ENCODE results near the gene NRP2. TPM values are rescaled to one million over a fixed set of nuclear protein-coding genes. Genes with fewer than 3 reads are reported as not detected.
A peak's percentile ranks its signal among the peaks of the same experiment; 100 is the strongest.

The NRP2 gene
- total and polyA plus RNA-seq, 5 experiments from 2014 or later = 0.82 to 1.1 TPM; not detected in 3

- DNase-seq = no peak
- POLR2A ChIA-PET = no interaction called here
- Mint-ChIP-seq H3K9me3 (no peaks in the 10 kb centered on the region), H3K4me3 (no peak overlapping the region), H3K36me3 (no peaks in the 10 kb centered on the region), H3K27ac (no peak overlapping the region), H3K4me1 (peaks cover 2 to 16% (median 6%) of the 10 kb centered on the region in 4 donors), H3K27me3 (peaks cover 12 to 35% (median 17%) of the 10 kb centered on the region in 5 donors)
- no peak for ATAC-seq
These were observed 91.7 kb downstream of the NRP2 start for GRCh38 chr2:205773989-205774388.

GRCh38 chr2:205775097-205775877 is 93.0 kb downstream of the NRP2 start:
- H3K27ac Mint-ChIP-seq = no peak overlapping the region
- no peak overlapping the region for H3K4me3 Mint-ChIP-seq
- no peak for ATAC-seq
- H3K36me3 Mint-ChIP-seq = no peaks in the 10 kb centered on the region
- DNase-seq = no peak
- POLR2A ChIA-PET = no interaction called here
- H3K9me3 Mint-ChIP-seq = no peaks in the 10 kb centered on the region
- peaks cover 0 to 4% (median 2%) of the 10 kb centered on the region in 4 donors for H3K4me1 Mint-ChIP-seq
- H3K27me3 Mint-ChIP-seq = peaks cover 12 to 35% (median 17%) of the 10 kb centered on the region in 5 donors

DNA sequence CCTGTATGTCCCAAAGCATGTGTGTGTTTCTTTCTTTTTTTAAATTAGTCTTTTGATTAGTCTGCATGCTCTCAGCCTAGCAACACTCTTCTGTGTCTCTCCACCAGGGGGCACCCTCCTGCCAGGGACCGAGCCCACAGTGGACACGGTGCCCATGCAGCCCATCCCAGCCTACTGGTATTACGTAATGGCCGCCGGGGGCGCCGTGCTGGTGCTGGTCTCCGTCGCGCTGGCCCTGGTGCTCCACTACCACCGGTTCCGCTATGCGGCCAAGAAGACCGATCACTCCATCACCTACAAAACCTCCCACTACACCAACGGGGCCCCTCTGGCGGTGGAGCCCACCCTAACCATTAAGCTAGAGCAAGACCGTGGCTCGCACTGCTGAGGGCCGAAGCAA is 93.8 kb downstream of the NRP2 start:
- POLR2A ChIA-PET = no interaction called here
- DNase-seq = no peak
- no peak for ATAC-seq
- Mint-ChIP-seq H3K27me3 (peaks cover 12 to 35% (median 17%) of the 10 kb centered on the region in 5 donors), H3K27ac (peak overlapping the region in 1 of 10 donors; percentile 67), H3K9me3 (no peaks in the 10 kb centered on the region), H3K4me3 (no peak overlapping the region), H3K4me1 (peaks cover 0 to 12% (median 8%) of the 10 kb centered on the region in 4 donors), H3K36me3 (no peaks in the 10 kb centered on the region)

- Mint-ChIP-seq H3K4me1 (peaks cover 4 to 17% (median 13%) of the 10 kb centered on the region in 4 donors), H3K36me3 (no peaks in the 10 kb centered on the region), H3K9me3 (no peaks in the 10 kb centered on the region), H3K4me3 (no peak overlapping the region), H3K27me3 (peaks cover 12 to 35% (median 17%) of the 10 kb centered on the region in 5 donors), H3K27ac (peak overlapping the region in 1 of 10 donors; percentile 10)
- POLR2A ChIA-PET = no interaction called here
- no peak for ATAC-seq
- no peak for DNase-seq
These were observed 94.4 kb downstream of the NRP2 start for GRCh38 chr2:205776720-205777119.

GRCh38 chr2:205778356-205778755 is 96.1 kb downstream of the NRP2 start:
- ATAC-seq = peak in 1 of 2 donors; percentile 27

GRCh38 chr2:205780645-205781044 is 98.3 kb downstream of the NRP2 start:
- peaks cover 3 to 21% (median 11%) of the 10 kb centered on the region in 5 donors for H3K27me3 Mint-ChIP-seq
- peak in 1 of 10 donors; percentile 15 for DNase-seq
- H3K4me1 Mint-ChIP-seq = peaks cover 4 to 24% (median 15%) of the 10 kb centered on the region in 4 donors
- no peaks in the 10 kb centered on the region for H3K36me3 Mint-ChIP-seq
- POLR2A ChIA-PET = no interaction called here
- no peaks in the 10 kb centered on the region for H3K9me3 Mint-ChIP-seq
- H3K27ac Mint-ChIP-seq = no peak overlapping the region
- no peak overlapping the region for H3K4me3 Mint-ChIP-seq
- peak in 1 of 2 donors; percentile 55 for ATAC-seq

More at GRCh38 chr2:205778356-205778755, 96.1 kb downstream of the NRP2 start:
- Mint-ChIP-seq H3K9me3 (no peaks in the 10 kb centered on the region), H3K36me3 (no peaks in the 10 kb centered on the region), H3K27me3 (peaks cover 8 to 29% (median 17%) of the 10 kb centered on the region in 5 donors), H3K4me1 (peaks cover 4 to 24% (median 15%) of the 10 kb centered on the region in 4 donors), H3K4me3 (no peak overlapping the region), H3K27ac (no peak overlapping the region)
- DNase-seq = no peak
- POLR2A ChIA-PET = no interaction called here

DNA sequence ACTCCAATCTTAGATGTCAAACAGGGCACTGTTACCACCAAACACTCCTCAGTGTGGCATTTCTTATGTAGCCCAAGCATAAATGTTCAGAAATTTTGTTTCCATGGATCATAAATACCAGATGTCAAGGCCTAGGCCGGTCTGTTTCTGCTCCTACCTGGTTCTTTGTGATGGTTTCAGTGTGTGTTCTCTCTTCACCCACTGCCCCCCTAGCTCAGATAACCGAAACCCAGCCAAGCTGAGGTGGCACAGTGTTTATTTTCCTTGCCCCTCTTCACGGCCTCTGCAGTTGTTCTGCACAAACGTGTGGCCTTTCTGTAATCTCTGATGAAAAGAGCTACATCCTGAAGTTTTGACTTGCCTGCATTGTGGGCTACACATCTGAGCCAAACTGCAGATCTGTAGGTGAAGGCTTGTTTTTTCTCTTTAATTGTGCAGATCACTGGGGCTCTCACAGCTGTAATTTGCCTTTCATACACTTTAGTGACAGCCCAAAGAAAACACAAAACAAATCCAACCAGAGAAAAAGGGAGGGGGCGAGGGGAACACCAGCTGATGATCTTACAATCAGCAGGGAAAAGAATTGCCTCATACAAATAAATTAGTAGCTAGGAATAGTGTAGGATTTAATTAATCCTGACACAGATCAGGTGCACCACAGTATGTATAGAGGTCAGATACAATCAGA is 99.1 kb downstream of the NRP2 start:
- Mint-ChIP-seq H3K4me3 (no peak overlapping the region), H3K27me3 (peaks cover 2 to 13% (median 7%) of the 10 kb centered on the region in 5 donors), H3K27ac (peak overlapping the region in 7 of 10 donors; percentile 13 to 63 (median 48)), H3K36me3 (no peaks in the 10 kb centered on the region), H3K4me1 (peaks cover 5 to 24% (median 15%) of the 10 kb centered on the region in 4 donors), H3K9me3 (no peaks in the 10 kb centered on the region)
- POLR2A ChIA-PET = no interaction called here
- DNase-seq (no peak), ATAC-seq (no peak)

- H3K4me3 Mint-ChIP-seq = no peak overlapping the region
- H3K9me3 Mint-ChIP-seq = no peaks in the 10 kb centered on the region
- H3K4me1 Mint-ChIP-seq = peaks cover 9 to 26% (median 15%) of the 10 kb centered on the region in 4 donors
- H3K27ac Mint-ChIP-seq = peak overlapping the region in 1 of 10 donors; percentile 35
- DNase-seq = no peak
- no peaks in the 10 kb centered on the region for H3K36me3 Mint-ChIP-seq
- peaks cover 1 to 5% (median 3%) of the 10 kb centered on the region in 5 donors for H3K27me3 Mint-ChIP-seq
- POLR2A ChIA-PET = no interaction called here
- ATAC-seq = no peak
These were observed 100.6 kb downstream of the NRP2 start for GRCh38 chr2:205782941-205783340.

- H3K9me3 Mint-ChIP-seq = no peaks in the 10 kb centered on the region
- DNase-seq (no peak), ATAC-seq (no peak)
- peaks cover 0 to 10% (median 3%) of the 10 kb centered on the region in 5 donors for H3K27me3 Mint-ChIP-seq
- peaks cover 9 to 26% (median 15%) of the 10 kb centered on the region in 4 donors for H3K4me1 Mint-ChIP-seq
- no peaks in the 10 kb centered on the region for H3K36me3 Mint-ChIP-seq
- no peak overlapping the region for H3K27ac Mint-ChIP-seq
- H3K4me3 Mint-ChIP-seq = no peak overlapping the region
- POLR2A ChIA-PET = no interaction called here
These were observed 101.7 kb downstream of the NRP2 start for GRCh38 chr2:205783872-205784499.

GRCh38 chr2:205785507-205786260 is 103.4 kb downstream of the NRP2 start:
- no peaks in the 10 kb centered on the region for H3K36me3 Mint-ChIP-seq
- no peak overlapping the region for H3K4me3 Mint-ChIP-seq
- no peaks in the 10 kb centered on the region for H3K9me3 Mint-ChIP-seq
- ATAC-seq = no peak
- H3K27ac Mint-ChIP-seq = no peak overlapping the region
- H3K4me1 Mint-ChIP-seq = peaks cover 10 to 19% (median 13%) of the 10 kb centered on the region in 4 donors
- POLR2A ChIA-PET = no interaction called here
- peaks cover 0 to 14% (median 3%) of the 10 kb centered on the region in 5 donors for H3K27me3 Mint-ChIP-seq
- no peak for DNase-seq

GRCh38 chr2:205786976-205787375 is 104.7 kb downstream of the NRP2 start:
- Mint-ChIP-seq H3K27ac (no peak overlapping the region), H3K36me3 (no peaks in the 10 kb centered on the region), H3K4me3 (no peak overlapping the region), H3K27me3 (peaks cover 0 to 14% (median 3%) of the 10 kb centered on the region in 5 donors), H3K9me3 (no peaks in the 10 kb centered on the region), H3K4me1 (peaks cover 0 to 7% (median 4%) of the 10 kb centered on the region in 4 donors)
- no peak for ATAC-seq
- DNase-seq = no peak
- POLR2A ChIA-PET = no interaction called here

- DNase-seq (no peak), ATAC-seq (no peak)
- no peaks in the 10 kb centered on the region for H3K36me3 Mint-ChIP-seq
- no peaks in the 10 kb centered on the region for H3K9me3 Mint-ChIP-seq
- no peak overlapping the region for H3K27ac Mint-ChIP-seq
- peaks cover 0 to 14% (median 4%) of the 10 kb centered on the region in 5 donors for H3K27me3 Mint-ChIP-seq
- H3K4me3 Mint-ChIP-seq = no peak overlapping the region
- peaks cover 0 to 7% (median 1%) of the 10 kb centered on the region in 4 donors for H3K4me1 Mint-ChIP-seq
- POLR2A ChIA-PET = no interaction called here
These were observed 105.5 kb downstream of the NRP2 start for GRCh38 chr2:205787761-205788160.

All from naive thymus-derived CD8-positive, alpha-beta T cell (primary cell).